GM12874 (cell line): ENCODE measurements around the gene NPRL2.

Source experiments
- CTCF ChIP-seq: IDR thresholded peaks from 2 replicates; pipeline ENCODE4 v1.5.1; 2011; ENCODE audit warnings: low read depth, mild to moderate bottlenecking, control low read depth, low read length, moderate library complexity; ENCODE audit not compliant: insufficient read depth

NPRL2 gene

GRCh38 chr3:50339485-50340146 is 11.0 kb downstream of the NPRL2 start:
- no peak for TF ChIP-seq CTCF

- TF ChIP-seq CTCF, result no peak
Observed at GRCh38 chr3:50338965-50339364, 11.6 kb downstream of the NPRL2 start.

- no peak for TF ChIP-seq CTCF
Observed at GRCh38 chr3:50337175-50337861, 13.3 kb downstream of the NPRL2 start.

- no peak for TF ChIP-seq CTCF
Observed at GRCh38 chr3:50336452-50337174, 14.0 kb downstream of the NPRL2 start.

GRCh38 chr3:50334339-50335075 is 16.1 kb downstream of the NPRL2 start:
- TF ChIP-seq CTCF, result no peak

- no peak for TF ChIP-seq CTCF
Observed at GRCh38 chr3:50333744-50334328, 16.7 kb downstream of the NPRL2 start.

GRCh38 chr3:50331364-50331907 is 19.1 kb downstream of the NPRL2 start:
- TF ChIP-seq CTCF, result no peak
